ENCODE data around the gene CCDC51. TPM values are rescaled to one million over a fixed set of nuclear protein-coding genes. Genes with fewer than 3 reads are reported as not detected.

The CCDC51 gene
- polyA plus RNA-seq, 1 experiment: 14.3 TPM

DNA sequence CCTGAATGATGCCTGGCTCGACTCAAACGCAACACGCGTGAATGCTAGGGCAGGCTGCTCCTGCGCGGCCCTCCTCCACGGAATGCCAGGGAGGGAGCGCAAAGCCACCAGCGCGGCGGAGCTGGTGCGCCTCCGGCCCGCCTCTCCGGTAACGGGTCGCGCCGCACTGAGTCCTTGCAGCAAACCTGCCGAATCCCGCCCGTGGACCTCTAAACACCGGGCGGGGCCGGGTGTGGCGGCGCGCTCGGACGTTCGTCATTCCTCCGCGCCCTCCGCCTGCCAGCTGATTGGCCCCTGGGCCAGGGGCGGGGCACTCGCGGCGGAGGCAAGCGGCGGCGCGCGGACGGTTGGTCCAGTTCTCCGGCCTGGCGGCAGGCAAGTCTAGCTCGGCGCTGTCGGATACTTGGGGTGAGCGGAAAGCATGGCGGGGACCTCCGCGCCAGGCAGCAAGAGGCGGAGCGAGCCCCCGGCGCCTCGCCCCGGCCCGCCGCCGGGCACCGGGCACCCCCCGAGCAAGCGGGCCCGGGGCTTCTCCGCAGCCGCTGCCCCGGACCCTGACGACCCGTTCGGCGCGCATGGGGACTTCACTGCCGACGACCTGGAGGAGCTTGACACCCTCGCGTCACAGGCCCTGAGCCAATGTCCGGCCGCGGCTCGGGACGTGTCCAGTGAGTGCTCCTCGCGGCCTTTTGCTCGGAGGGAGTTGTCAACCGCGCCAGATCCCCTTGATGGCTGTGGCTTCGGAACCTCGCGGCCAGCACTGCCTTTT lies 6.7 kb upstream of the CCDC51 start, which contains the start of gene ATRIP:
Gene ATRIP, plus strand, starts transcription at position 313 of the 769 bp plus-strand sequence. Its CDS starts 109 bp downstream, at position 422.
- Histone ChIP-seq H3K27me3 (ENCODE audit: control insufficient read depth, insufficient read depth, low read length) (no peaks in the 10 kb centered on the region), H3K4me3 (ENCODE audit: low read depth, low read length) (peak within 1 kb of the TSS; percentile 64), H3K36me3 (ENCODE audit: control insufficient read depth, insufficient read depth, low read length) (peaks cover 4% of the 10 kb centered on the region; the same call in 1 of the 2 replicates)
- TF ChIP-seq, protein P1, sequence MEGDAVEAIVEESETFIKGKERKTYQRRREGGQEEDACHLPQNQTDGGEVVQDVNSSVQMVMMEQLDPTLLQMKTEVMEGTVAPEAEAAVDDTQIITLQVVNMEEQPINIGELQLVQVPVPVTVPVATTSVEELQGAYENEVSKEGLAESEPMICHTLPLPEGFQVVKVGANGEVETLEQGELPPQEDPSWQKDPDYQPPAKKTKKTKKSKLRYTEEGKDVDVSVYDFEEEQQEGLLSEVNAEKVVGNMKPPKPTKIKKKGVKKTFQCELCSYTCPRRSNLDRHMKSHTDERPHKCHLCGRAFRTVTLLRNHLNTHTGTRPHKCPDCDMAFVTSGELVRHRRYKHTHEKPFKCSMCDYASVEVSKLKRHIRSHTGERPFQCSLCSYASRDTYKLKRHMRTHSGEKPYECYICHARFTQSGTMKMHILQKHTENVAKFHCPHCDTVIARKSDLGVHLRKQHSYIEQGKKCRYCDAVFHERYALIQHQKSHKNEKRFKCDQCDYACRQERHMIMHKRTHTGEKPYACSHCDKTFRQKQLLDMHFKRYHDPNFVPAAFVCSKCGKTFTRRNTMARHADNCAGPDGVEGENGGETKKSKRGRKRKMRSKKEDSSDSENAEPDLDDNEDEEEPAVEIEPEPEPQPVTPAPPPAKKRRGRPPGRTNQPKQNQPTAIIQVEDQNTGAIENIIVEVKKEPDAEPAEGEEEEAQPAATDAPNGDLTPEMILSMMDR (IDR thresholded peaks at IDR 0.05; ENCODE audit: insufficient read depth, low read depth, low read length): no peak
- CTCF ChIA-PET: interaction anchor here (1.2 to 4.8 kb wide), 6 partner anchors 11 to 206 kb away, joined by 3 to 40 read pairs (median 4); partner anchors contain the start of gene ZNF589
- POLR2A ChIA-PET: interaction anchor here (0.6 to 0.7 kb wide), 3 partner anchors 110 to 1356 kb away, joined by 3 to 4 read pairs (median 3); partner anchors contain the start of gene INKA1
- DNase-seq (ENCODE audit: low read depth): no peak

DNA sequence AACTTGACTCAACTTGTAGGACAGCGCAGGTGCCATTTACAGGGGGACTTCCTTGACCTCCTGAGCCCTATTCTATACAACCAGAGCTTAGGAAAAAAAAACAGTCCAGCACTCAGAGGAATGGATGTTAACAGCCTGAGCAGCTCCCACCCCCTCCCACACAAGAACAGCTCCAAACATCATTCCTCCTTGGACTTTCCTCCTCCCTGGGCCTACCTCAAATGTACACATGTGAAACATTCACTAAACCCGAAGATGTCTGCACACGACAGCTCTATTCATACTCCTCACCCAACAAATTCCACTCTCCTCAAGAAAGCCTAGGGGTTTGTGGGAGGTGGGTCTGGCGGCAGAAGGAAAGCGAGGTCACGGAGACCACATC lies 6.1 kb upstream of the CCDC51 start:
- ChIA-PET POLR2A (interaction anchor here (0.6 kb wide), 1 partner anchor 146 kb away, joined by 3 read pairs; no protein-coding TSS in a partner anchor), CTCF (interaction anchor here (1.2 to 4.8 kb wide), 5 partner anchors 10 to 190 kb away, joined by 3 to 40 read pairs (median 4); no protein-coding TSS in a partner anchor)
- H3K36me3 ChIP-seq (ENCODE audit: control insufficient read depth, insufficient read depth, low read length): peaks cover 3% of the 10 kb centered on the region; the same call in 1 of the 2 replicates
- peak overlapping the region; percentile 64 for H3K4me3 ChIP-seq (ENCODE audit: low read depth, low read length)
- no peaks in the 10 kb centered on the region for H3K27me3 ChIP-seq (ENCODE audit: control insufficient read depth, insufficient read depth, low read length)
- DNase-seq (ENCODE audit: low read depth): no peak
- TF ChIP-seq, protein P1 (IDR thresholded peaks at IDR 0.05; ENCODE audit: insufficient read depth, low read depth, low read length): no peak

DNA sequence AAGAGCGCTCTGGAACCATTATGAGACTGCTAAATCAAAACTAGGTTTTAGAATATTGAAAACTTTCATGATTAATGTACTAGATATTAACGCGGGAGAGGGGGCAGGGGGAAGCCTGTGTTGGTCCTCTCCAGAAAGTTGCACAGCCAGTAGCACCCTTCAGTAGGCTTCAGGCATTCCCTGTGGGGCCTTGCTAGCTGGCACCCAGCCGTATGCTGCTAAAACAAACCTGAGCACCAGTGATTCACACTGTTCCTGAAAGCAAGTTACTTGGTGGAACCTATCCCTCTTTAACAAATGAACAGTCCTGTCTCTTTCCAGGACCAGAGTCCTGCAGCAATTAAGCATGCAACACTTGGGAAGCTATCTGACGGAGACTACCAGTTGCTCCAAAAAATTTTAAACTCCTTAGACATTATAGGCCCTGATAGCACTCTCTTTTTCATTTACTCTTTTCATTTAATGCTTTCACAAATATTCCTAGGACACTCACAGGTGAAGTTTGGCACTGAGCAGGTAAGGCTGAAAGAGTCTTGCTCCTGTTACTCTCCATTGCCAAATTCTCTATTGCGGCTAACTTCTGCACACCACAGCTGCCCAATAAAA lies 5.5 kb upstream of the CCDC51 start:
- TF ChIP-seq, protein P1 (IDR thresholded peaks at IDR 0.05; ENCODE audit: insufficient read depth, low read depth, low read length): no peak
- Histone ChIP-seq H3K4me3 (ENCODE audit: low read depth, low read length) (no peak overlapping the region), H3K36me3 (ENCODE audit: control insufficient read depth, insufficient read depth, low read length) (peaks cover 3% of the 10 kb centered on the region; the same call in 1 of the 2 replicates), H3K27me3 (ENCODE audit: control insufficient read depth, insufficient read depth, low read length) (no peaks in the 10 kb centered on the region)
- DNase-seq (ENCODE audit: low read depth): no peak
- POLR2A ChIA-PET: interaction anchor here (0.6 kb wide), 1 partner anchor 15 kb away, joined by 3 read pairs; no protein-coding TSS in a partner anchor
- CTCF ChIA-PET: interaction anchor here (1.5 to 4.8 kb wide), 4 partner anchors 9 to 172 kb away, joined by 3 to 40 read pairs (median 6); no protein-coding TSS in a partner anchor

DNA sequence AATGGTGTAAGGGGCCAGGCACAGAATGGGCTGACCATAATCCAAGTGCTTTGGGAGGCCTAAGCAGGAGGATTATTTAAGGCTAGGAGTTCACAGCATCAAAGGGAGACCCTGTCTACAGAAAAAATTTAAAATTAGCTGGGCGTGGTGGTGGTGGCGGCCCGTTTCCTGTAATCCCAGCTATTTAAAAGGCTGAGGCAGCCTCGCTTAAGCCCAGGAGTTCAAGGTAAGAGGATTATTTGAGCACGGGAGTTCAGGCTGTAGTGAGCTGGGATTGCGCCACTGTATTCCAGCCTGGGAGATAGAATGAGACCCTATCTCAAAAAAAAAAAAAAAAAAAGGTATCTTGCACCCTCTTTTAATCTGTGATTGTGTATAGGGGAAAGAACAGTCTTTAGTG lies 2.0 kb upstream of the CCDC51 start:
- CTCF ChIA-PET: interaction anchor here (3.7 kb wide), 1 partner anchor 41 kb away, joined by 39 read pairs; no protein-coding TSS in a partner anchor
- Histone ChIP-seq H3K36me3 (ENCODE audit: control insufficient read depth, insufficient read depth, low read length) (peaks cover 3% of the 10 kb centered on the region; the same call in 1 of the 2 replicates), H3K4me3 (ENCODE audit: low read depth, low read length) (no peak overlapping the region), H3K27me3 (ENCODE audit: control insufficient read depth, insufficient read depth, low read length) (no peaks in the 10 kb centered on the region)
- POLR2A ChIA-PET: interaction anchor here (1.0 kb wide), 1 partner anchor 115 kb away, joined by 3 read pairs; the partner anchor contains the start of gene PFKFB4
- no peak for DNase-seq (ENCODE audit: low read depth)
- TF ChIP-seq, protein P1 (IDR thresholded peaks at IDR 0.05; ENCODE audit: insufficient read depth, low read depth, low read length): no peak

Data from BJ (cell line).